NCI-H1417 treated with DMSO at 0.1 percent for 48 hours (cell line): ENCODE results near the gene AJAP1.

Source experiments
- DNase-seq: peaks from one replicate; lab custom pipeline; 2025; lab: John Stamatoyannopoulos, UW

Gene AJAP1

GRCh38 chr1:4734791-4735190 is 80.4 kb downstream of the AJAP1 start:
- DNase-seq, result no peak

- no peak for DNase-seq
Measured at GRCh38 chr1:4736254-4736653, 81.8 kb downstream of the AJAP1 start.

- DNase-seq, result no peak
Measured at GRCh38 chr1:4741876-4742423, 87.5 kb downstream of the AJAP1 start.

GRCh38 chr1:4743978-4744750 is 89.8 kb downstream of the AJAP1 start:
- DNase-seq, result no peak

- DNase-seq, result no peak
Measured at GRCh38 chr1:4745560-4745959, 91.2 kb downstream of the AJAP1 start.

- DNase-seq, result no peak
Measured at GRCh38 chr1:4749406-4749805, 95.0 kb downstream of the AJAP1 start.

- no peak for DNase-seq
Measured at GRCh38 chr1:4750177-4750576, 95.8 kb downstream of the AJAP1 start.

GRCh38 chr1:4752059-4752458 is 97.7 kb downstream of the AJAP1 start:
- no peak for DNase-seq

GRCh38 chr1:4754816-4755215 is 100.4 kb downstream of the AJAP1 start:
- DNase-seq, result no peak

GRCh38 chr1:4755301-4755845 is 101.0 kb downstream of the AJAP1 start:
- DNase-seq, result no peak

- no peak for DNase-seq
Measured at GRCh38 chr1:4755864-4756504, 101.6 kb downstream of the AJAP1 start.

GRCh38 chr1:4756851-4757580 is 102.6 kb downstream of the AJAP1 start:
- no peak for DNase-seq

GRCh38 chr1:4759671-4760070 is 105.3 kb downstream of the AJAP1 start:
- no peak for DNase-seq

GRCh38 chr1:4760088-4760487 is 105.7 kb downstream of the AJAP1 start:
- DNase-seq, result no peak

GRCh38 chr1:4761324-4761723 is 106.9 kb downstream of the AJAP1 start:
- no peak for DNase-seq

GRCh38 chr1:4762146-4762545 is 107.7 kb downstream of the AJAP1 start:
- DNase-seq, result no peak

GRCh38 chr1:4767308-4767707 is 112.9 kb downstream of the AJAP1 start:
- DNase-seq, result no peak

- no peak for DNase-seq
Measured at GRCh38 chr1:4768553-4768952, 114.1 kb downstream of the AJAP1 start.

GRCh38 chr1:4769516-4770280 is 115.3 kb downstream of the AJAP1 start:
- DNase-seq, result no peak

- DNase-seq, result no peak
Measured at GRCh38 chr1:4770713-4771112, 116.3 kb downstream of the AJAP1 start.

GRCh38 chr1:4771267-4771666 is 116.9 kb downstream of the AJAP1 start:
- DNase-seq, result no peak

- DNase-seq, result no peak
Measured at GRCh38 chr1:4771721-4772120, 117.3 kb downstream of the AJAP1 start.
